Mammary epithelial cell (primary cell): Measurements from ENCODE around the gene NEDD8.

Source experiments
- CTCF ChIP-seq, 2 donors: IDR thresholded peaks in 1 of 2; conservative IDR thresholded peaks in 1 of 2; 2 replicates each; pipeline ENCODE4 v1.5.1; 2011 to 2012; ENCODE audit warnings: inconsistent platforms in 2 of 2, low read length in 2 of 2, mild to moderate bottlenecking in 2 of 2, control low read depth in 1 of 2, low read depth in 1 of 2; ENCODE audit not compliant: insufficient read depth in 1 of 2; ENCODE audit errors: extremely low read depth in 1 of 2
- EZH2 ChIP-seq: IDR thresholded peaks from 2 replicates; pipeline ENCODE4 v1.6.1; 2012; ENCODE audit warnings: low read length, inconsistent platforms, borderline replicate concordance

- TF ChIP-seq CTCF (conservative IDR thresholded peaks at IDR 0.05 in 1 of 2, IDR thresholded peaks at IDR 0.05 in 1 of 2; ENCODE audit: extremely low read depth in 1 of 2, insufficient read depth in 1 of 2, low read depth in 1 of 2, low read length in 2 of 2) (no peak), EZH2 (no peak)
Observed at GRCh38 chr14:24277071-24277470, 44.9 kb upstream of the NEDD8 start.
